ENCODE measurements around the gene KCTD11. TPM values are rescaled to one million over a fixed set of nuclear protein-coding genes. Genes with fewer than 3 reads are reported as not detected.
"Not testable (repeated sequence)": the region's sequence is repeated elsewhere in the genome, so short reads cannot be mapped to it uniquely, and the experiment has no call there.

KCTD11 gene
- total RNA-seq, 1 donor from 2014 or later, result 24.2 TPM

DNA sequence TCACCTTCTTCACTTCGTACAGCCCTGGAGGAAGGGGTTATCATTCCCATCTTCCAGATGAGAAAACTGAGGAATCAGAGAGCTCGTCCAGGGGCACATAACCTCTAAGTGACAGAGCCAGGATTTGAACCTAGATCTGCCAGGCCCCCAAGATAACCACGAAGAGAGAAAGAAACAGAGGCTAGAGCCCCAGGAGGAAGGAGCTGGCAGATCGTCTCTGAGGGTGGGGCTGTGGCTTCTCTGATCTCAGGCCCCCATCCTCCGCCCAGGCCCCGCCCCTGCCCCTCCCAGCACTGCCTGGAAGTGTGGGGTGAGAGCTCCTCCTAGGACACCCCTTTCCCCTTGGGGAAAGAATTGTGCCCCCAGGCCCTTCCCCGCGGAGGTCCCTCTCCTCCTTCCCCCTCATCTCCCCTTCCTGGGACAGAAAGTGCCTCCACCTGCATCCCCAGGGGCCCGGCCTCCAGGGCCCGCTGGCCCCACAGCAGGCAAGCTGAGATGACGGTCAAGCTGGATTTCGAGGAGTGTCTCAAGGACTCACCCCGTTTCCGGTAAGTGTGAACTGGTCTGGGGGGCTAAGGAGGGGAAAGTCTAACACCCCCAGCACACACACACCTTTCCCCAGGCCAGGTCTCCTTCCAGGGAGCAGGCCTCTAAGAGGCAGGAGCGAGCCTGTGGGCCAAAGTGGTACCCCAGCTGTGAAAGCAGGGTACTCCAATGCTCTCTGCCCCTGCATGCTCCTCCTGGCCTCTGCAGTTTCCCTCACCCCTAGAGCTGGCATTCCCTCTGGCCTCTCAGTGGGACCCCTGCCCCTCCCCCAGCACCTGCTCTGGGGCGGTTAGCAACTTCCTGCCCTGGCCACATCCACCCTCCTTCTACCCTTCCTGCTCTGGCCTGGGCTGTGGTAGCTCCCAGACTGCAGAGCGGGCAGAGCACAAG lies 15.5 kb upstream of the KCTD11 start, which contains the start of gene ACAP1:
TSS of gene ACAP1 (plus strand) at position 290 of the 936 bp plus-strand sequence. CDS start at position 496, 206 bp downstream.
- no peak for DNase-seq (ENCODE audit: low read depth)
- H3K4me3 ChIP-seq (ENCODE audit: low read depth, low read length), result no peak within 1 kb of the TSS
- H3K36me3 ChIP-seq (ENCODE audit: control insufficient read depth, insufficient read depth, low read length), result no peaks in the 10 kb centered on the region
- TF ChIP-seq, protein P1, sequence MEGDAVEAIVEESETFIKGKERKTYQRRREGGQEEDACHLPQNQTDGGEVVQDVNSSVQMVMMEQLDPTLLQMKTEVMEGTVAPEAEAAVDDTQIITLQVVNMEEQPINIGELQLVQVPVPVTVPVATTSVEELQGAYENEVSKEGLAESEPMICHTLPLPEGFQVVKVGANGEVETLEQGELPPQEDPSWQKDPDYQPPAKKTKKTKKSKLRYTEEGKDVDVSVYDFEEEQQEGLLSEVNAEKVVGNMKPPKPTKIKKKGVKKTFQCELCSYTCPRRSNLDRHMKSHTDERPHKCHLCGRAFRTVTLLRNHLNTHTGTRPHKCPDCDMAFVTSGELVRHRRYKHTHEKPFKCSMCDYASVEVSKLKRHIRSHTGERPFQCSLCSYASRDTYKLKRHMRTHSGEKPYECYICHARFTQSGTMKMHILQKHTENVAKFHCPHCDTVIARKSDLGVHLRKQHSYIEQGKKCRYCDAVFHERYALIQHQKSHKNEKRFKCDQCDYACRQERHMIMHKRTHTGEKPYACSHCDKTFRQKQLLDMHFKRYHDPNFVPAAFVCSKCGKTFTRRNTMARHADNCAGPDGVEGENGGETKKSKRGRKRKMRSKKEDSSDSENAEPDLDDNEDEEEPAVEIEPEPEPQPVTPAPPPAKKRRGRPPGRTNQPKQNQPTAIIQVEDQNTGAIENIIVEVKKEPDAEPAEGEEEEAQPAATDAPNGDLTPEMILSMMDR (IDR thresholded peaks at IDR 0.05; ENCODE audit: insufficient read depth, low read length, severe bottlenecking), result no peak
- H3K27me3 ChIP-seq (ENCODE audit: control insufficient read depth, insufficient read depth, low read length), result no peaks in the 10 kb centered on the region
- no peak for FAIRE-seq

DNA sequence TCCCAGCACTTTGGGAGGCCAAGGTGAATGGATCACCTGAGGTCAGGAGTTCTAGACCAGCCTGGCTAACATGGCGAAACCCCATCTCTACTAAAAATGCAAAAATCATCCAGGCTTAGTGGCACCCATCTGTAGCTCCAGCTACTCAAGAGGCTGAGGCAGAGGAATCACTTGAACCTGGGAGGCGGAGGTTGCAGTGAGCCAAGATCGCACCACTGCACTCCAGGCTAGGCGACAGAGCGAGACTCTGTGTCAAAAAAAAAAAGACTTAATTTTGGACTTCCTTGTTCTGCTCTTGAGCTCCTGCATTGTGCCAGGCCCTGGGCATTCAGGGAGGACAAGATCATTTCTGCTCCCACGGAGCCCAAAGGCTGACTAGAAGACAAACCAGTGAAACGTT lies 14.4 kb upstream of the KCTD11 start:
- H3K4me3 ChIP-seq (ENCODE audit: low read depth, low read length); DNase-seq (ENCODE audit: low read depth); H3K27me3 ChIP-seq (ENCODE audit: control insufficient read depth, insufficient read depth, low read length); FAIRE-seq; H3K36me3 ChIP-seq (ENCODE audit: control insufficient read depth, insufficient read depth, low read length): not testable (repeated sequence)

DNA sequence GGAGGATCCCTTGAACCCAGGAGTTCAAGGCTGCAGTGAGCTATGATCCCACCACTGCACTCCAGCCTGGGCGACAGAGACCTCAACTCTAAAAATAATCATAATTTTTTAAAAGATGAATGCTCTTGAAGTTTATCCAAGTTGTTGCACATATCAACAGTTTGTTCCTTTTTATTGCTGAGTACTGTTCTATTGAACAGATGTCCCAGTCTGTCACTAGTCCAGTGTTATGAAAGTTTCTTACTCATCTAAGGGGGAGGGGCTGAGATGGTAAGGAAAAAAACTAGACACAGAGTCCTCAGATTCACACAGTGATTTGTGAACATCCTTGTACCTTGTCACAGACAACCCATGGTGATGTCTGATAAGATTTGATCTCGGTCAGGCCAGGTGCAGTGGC lies 11.8 kb upstream of the KCTD11 start:
- TF ChIP-seq, protein P1 (IDR thresholded peaks at IDR 0.05; ENCODE audit: insufficient read depth, low read length, severe bottlenecking), result no peak
- no peak for FAIRE-seq
- no peak overlapping the region for H3K4me3 ChIP-seq (ENCODE audit: low read depth, low read length)
- no peak for DNase-seq (ENCODE audit: low read depth)
- H3K36me3 ChIP-seq (ENCODE audit: control insufficient read depth, insufficient read depth, low read length), result no peaks in the 10 kb centered on the region
- peaks cover 1% of the 10 kb centered on the region for H3K27me3 ChIP-seq (ENCODE audit: control insufficient read depth, insufficient read depth, low read length)

DNA sequence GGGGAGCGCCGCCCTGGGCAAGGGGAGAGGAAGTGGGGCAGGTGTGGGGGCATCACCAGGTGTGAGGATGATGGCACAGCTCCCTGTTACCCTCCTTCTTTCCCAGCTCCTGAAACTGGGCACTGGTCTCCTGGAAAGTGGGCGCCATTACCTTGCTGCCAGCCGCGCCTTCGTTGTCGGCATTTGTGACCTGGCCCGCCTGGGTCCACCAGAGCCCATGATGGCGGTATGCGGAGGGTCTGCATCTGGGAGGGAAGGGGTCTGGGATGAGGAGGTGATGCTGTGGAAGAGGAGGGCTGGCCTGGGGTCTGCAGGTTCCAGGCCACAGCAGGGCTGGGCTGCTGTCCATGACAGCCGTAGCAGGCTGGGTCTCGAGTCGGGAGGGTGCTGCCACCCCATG lies 10.1 kb upstream of the KCTD11 start:
- Histone ChIP-seq H3K36me3 (ENCODE audit: control insufficient read depth, insufficient read depth, low read length) (no peaks in the 10 kb centered on the region), H3K27me3 (ENCODE audit: control insufficient read depth, insufficient read depth, low read length) (peaks cover 1% of the 10 kb centered on the region), H3K4me3 (ENCODE audit: low read depth, low read length) (no peak overlapping the region)
- TF ChIP-seq, protein P1 (IDR thresholded peaks at IDR 0.05; ENCODE audit: insufficient read depth, low read length, severe bottlenecking), result no peak
- DNase-seq (ENCODE audit: low read depth) (no peak), FAIRE-seq (no peak)

DNA sequence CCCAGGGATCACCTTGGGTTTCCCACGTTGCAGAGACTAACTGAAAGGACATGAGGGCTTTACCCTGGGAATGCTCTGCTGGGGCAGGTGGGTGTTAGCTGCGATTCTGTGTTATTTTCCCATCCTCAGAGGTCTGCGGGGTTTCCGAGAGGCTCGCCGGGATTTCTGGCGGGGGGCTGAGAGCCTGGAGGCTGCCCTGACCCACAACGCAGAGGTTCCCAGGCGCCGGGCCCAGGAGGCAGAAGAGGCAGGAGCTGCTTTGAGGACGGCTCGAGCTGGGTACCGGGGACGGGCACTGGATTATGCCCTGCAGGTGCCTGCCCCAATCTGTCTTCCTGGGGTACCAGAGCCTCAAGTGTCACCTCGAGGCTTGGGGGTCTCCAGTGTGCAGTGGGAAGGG lies 8.7 kb upstream of the KCTD11 start:
- TF ChIP-seq, protein P1 (IDR thresholded peaks at IDR 0.05; ENCODE audit: insufficient read depth, low read length, severe bottlenecking), result no peak

DNA sequence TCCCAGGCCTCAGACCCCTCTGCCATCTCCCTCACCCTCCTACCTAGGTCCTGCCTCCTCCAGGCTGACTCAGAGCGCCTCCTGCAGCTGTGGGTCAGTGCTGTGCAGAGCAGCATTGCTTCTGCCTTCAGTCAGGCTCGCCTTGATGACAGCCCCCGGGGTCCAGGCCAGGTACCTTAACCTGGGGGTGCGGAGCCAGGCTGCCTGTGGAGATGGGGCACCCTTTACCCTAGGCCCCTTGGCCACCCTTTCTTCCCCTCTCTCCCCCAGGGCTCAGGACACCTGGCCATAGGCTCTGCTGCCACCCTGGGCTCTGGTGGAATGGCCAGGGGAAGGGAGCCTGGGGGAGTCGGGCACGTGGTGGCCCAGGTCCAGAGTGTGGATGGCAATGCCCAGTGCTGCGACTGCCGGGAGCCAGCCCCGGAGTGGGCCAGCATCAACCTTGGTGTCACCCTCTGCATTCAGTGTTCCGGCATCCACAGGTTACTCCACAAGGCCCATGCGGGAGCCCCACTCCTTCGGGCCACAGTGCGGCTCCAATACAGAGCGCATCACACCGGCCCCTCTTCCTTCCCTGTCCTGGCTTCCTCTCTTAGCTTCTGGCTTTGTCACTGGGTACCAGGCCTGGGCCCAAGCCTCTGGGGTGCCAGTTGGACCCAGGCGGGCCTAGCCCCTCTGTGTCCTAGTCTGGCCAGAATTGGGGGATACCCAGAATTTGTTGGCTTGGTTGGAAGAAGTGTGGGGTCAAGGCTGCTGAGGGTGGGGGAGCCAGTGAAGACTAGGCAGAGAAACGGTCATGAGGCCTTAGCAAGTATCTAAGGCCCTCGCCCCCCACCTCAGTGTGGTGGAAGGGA lies 5.0 kb upstream of the KCTD11 start:
- H3K4me3 ChIP-seq (ENCODE audit: low read depth, low read length), result no peak overlapping the region
- H3K27me3 ChIP-seq (ENCODE audit: control insufficient read depth, insufficient read depth, low read length), result peaks cover 1% of the 10 kb centered on the region
- H3K36me3 ChIP-seq (ENCODE audit: control insufficient read depth, insufficient read depth, low read length), result no peaks in the 10 kb centered on the region
- FAIRE-seq, result no peak
- TF ChIP-seq, protein P1 (IDR thresholded peaks at IDR 0.05; ENCODE audit: insufficient read depth, low read length, severe bottlenecking), result no peak
- no peak for DNase-seq (ENCODE audit: low read depth)

More for the DNA sequence above, 8.7 kb upstream of the KCTD11 start:
- H3K4me3 ChIP-seq (ENCODE audit: low read depth, low read length), result no peak overlapping the region
- FAIRE-seq (no peak), DNase-seq (ENCODE audit: low read depth) (no peak)
- H3K36me3 ChIP-seq (ENCODE audit: control insufficient read depth, insufficient read depth, low read length), result no peaks in the 10 kb centered on the region
- peaks cover 1% of the 10 kb centered on the region for H3K27me3 ChIP-seq (ENCODE audit: control insufficient read depth, insufficient read depth, low read length)
